ENCODE results near the gene IL1RAPL2.

DNA sequence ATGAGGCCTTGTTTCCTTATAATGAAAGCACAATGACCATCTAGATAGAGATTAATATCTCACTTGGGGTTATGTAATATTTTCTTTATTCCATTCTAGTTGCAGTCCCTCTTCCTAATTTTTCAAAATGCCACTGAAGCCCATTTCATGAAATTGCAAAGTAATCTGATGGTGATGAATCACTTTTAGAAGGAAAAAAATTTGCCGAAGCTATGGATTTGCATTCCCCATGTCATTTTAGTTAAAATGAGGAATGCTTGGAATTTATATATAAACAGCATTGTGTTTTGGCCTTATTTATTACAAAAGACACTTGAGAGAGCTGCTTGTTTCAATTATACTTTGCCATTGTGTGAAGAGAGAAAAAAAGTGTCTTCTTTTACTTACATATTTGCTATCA lies 896.2 kb downstream of the IL1RAPL2 start:
- TF ChIP-seq, protein P1, sequence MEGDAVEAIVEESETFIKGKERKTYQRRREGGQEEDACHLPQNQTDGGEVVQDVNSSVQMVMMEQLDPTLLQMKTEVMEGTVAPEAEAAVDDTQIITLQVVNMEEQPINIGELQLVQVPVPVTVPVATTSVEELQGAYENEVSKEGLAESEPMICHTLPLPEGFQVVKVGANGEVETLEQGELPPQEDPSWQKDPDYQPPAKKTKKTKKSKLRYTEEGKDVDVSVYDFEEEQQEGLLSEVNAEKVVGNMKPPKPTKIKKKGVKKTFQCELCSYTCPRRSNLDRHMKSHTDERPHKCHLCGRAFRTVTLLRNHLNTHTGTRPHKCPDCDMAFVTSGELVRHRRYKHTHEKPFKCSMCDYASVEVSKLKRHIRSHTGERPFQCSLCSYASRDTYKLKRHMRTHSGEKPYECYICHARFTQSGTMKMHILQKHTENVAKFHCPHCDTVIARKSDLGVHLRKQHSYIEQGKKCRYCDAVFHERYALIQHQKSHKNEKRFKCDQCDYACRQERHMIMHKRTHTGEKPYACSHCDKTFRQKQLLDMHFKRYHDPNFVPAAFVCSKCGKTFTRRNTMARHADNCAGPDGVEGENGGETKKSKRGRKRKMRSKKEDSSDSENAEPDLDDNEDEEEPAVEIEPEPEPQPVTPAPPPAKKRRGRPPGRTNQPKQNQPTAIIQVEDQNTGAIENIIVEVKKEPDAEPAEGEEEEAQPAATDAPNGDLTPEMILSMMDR (IDR thresholded peaks at IDR 0.05 in 2 of 3, conservative IDR thresholded peaks at IDR 0.05 in 1 of 3; ENCODE audit: control insufficient read depth in 2 of 3, extremely low read depth in 1 of 3, insufficient read depth in 1 of 3, low read depth in 3 of 3, low read length in 3 of 3): no peak
- TF ChIP-seq MYC (IDR thresholded peaks at IDR 0.05; ENCODE audit: insufficient read depth, insufficient read length, insufficient replicate concordance, low read length, severe bottlenecking): no peak
- TF ChIP-seq, protein P2, sequence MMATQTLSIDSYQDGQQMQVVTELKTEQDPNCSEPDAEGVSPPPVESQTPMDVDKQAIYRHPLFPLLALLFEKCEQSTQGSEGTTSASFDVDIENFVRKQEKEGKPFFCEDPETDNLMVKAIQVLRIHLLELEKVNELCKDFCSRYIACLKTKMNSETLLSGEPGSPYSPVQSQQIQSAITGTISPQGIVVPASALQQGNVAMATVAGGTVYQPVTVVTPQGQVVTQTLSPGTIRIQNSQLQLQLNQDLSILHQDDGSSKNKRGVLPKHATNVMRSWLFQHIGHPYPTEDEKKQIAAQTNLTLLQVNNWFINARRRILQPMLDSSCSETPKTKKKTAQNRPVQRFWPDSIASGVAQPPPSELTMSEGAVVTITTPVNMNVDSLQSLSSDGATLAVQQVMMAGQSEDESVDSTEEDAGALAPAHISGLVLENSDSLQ (IDR thresholded peaks at IDR 0.05): no peak
